Amygdala (tissue), 56 donors: Measurements from ENCODE around the gene BMF.
"Not testable (repeated sequence)": the region's sequence is repeated elsewhere in the genome, so short reads cannot be mapped to it uniquely, and the experiment has no call there.

Source experiments
- DNase-seq, 56 donors: peaks; one replicate each; lab custom pipeline; 2025; lab: John Stamatoyannopoulos, UW

The BMF gene

DNA sequence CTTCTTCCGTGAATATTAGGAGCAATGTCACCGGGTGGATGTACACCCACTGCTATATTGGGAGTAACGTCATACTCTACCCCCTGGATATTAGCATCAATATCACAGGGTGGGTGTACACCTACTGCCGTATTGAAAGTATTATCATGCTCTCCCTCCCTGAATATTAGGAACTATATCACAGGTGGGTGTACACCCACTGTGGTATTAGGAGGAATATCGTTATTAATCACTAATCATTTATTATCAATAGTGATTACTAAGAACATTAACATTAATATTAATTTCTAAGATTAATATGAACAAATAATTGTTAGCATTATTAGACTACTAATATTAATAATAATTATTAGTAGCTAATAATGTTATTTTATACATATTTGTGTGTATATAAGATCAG, 21.4 kb upstream of the BMF start:
- no peak for DNase-seq

DNA sequence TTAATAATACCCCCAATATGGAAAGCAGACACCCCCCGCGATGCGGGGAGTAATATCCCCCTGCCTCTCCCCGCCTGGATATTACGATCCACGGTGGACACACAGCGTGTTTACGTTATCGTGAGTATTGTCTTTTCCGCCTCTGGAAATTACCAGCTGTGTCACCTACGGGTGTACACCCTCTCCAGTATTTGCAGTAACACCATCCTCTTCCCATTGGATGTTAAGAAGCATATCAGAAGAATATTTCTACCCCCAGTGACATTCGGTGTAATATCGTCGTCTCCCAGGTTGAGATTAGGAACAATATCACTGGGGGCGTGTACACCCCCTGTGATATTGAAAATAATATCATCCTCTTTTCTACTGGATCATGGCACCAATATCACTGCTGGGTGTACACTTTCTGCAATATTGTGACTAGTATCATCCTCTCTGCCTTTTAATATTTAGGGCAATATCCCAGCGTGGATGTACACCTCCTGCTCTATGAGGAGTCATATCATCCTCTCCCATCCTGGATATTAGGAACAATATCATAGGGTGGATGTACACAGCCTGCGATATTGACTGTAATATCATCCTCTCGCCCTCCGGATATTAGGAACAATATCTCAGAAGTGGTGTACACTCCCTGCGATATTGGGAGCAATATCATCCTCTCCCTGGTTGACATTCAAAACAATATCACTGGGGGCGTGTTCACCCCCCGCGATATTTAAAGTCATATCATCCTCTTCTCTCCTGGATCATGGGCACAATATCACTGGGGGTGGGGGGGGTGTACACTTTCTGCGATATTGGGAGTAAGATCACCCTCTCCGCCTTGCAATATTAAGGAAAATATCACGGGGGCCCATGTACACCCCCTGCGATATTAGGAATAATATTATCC, 20.3 kb upstream of the BMF start:
- DNase-seq: no peak

DNA sequence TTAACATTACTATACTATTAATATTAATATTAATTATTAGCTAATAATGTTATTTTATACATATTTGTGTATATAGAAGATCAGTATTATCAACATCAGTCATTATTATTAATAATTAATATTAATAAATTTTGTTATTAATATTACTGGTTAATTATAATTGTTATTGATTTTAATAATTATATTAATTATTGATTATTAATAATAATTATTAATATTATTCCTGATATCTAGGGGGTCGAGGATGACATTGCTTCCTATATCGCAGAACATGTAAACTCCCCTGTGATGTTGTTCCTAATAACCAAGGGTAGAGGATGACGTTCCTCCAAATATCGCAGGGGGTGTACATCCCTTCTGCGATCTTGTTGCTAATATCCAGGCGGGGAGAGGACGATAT, 17.3 kb upstream of the BMF start:
- no peak for DNase-seq

DNA sequence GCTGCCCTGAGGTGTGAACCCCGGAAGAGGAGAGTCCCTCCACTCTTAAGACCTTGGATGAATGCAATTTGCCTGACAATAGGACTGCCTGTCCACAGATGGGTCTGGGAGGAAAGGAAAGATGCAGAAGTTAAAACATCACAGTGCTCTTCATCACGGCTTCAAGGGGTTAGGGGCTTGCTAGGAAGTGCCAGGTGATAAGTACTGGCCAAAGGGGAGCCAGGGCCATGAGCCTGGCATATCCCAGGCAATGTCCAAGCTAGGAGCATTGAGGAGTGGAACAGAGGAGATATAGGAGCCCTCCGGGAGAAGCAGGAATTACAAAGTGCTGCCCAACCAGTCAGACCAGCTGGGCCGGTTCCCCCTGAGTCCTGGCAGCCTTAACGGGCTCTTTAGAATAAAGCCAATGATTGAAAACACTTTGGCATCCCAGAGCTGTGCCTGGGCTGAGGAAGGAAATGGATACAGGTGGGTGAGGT, 16.2 kb upstream of the BMF start:
- not testable (repeated sequence) for DNase-seq

DNA sequence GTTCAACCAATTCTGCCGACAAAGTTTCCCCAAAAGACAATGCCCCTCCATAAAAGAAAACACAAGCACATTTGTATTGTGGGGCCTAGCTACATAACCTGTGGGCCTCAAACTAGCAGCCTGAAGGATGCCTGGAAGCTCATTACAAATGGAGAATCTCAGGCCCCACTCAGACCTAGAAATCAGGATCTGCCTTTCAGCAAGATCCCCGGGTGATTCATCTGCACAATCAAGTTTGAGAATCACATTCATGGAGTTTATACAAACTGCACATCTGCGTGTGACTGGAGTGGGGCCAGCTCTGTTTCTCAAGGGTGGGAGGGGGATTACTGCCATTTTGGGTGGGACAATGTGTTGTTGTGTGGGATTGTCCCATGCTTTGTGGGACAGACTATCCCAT, 15.7 kb upstream of the BMF start:
- not testable (repeated sequence) for DNase-seq

DNA sequence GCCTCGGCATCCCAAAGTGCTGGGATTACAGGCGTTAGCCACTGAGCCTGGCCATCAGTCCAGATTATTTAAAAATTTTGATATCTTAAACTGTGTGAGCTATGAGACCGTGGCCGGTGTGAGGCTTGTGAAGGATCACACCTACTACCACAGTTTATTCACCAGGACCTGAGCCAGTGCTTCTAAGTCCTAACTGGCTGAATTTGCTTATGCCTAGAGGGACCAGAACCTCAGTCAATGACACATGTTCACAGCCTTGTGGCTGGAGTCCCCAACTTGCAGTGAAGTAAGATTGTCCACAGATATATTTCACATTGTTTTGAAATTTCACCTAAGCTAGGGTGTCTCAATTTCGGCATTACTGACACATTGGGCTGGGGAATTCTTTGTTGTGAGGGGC, 15.2 kb upstream of the BMF start:
- not testable (repeated sequence) for DNase-seq

DNA sequence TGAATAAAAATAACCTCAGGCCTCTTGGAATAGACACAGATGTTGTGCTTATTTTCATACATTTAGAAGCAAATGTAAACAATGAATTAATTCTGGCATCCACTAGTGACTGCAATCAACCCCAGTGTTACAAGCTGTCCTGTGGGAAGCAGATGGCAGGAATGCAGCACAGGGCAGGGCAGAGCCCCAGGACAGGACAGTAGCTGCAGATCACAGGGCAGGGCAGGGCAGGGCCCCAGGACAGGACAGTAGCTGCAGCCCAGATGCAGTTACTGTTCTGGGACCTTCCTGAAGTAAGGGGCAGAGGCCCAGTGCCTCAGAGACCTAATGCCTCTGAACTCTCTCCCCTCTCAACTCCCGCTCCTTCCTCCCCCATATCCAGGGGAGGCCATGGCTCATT, 14.3 kb upstream of the BMF start:
- not testable (repeated sequence) for DNase-seq

DNA sequence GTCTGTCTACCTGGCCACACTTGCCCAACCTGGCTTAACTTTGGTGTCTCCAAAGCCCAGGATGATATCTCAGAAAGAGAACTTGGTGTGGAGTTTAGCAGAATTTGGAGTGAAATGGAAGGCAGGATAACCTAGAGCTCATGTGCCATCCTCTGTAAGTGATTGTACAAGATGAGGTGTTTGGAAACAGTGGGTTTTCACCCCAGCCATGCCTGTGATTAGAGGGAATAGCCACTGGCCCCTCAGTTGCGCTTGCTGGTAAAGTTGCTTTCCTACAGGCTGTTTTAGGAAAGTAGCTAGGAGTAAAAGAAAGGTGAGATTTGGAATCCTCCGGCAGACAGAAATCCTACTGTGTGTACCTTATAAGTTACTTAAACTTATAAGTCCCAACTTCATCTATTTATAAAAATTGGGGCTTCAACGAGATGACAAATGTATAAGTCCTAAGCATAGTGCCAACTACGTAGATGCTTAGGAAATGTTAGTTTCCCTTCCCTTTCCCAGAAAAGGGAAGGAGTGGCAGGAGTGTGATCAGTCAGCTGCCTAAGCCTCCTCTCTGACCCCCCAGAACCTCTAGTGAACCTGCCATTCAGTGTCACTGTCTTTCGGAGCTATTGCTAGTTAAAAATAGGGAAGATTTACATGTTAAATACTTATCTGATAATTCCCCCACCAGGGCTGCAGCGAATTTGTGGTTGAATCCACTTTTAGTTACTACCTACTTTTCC, 13.4 kb upstream of the BMF start:
- DNase-seq: peak in 2 of 56 donors; percentile 7 to 20

DNA sequence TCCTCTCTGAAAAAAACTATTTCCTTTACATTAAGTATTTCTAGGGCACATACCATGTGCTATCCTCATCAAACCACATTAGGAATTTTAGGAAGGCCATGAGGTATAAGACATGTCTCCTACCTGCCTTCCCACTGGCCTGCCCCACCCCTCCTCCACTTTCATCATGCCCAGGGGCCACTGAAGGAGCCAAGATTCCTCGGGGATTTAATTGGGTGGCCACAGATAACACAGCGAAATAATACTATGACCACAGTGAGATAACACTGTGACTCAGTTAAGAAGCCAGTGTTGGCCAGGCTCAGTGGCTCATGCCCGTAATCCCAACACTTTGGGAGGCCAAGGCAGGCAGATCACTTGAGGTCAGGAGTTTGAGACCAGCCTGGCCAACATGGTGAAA, 9.8 kb upstream of the BMF start:
- no peak for DNase-seq

DNA sequence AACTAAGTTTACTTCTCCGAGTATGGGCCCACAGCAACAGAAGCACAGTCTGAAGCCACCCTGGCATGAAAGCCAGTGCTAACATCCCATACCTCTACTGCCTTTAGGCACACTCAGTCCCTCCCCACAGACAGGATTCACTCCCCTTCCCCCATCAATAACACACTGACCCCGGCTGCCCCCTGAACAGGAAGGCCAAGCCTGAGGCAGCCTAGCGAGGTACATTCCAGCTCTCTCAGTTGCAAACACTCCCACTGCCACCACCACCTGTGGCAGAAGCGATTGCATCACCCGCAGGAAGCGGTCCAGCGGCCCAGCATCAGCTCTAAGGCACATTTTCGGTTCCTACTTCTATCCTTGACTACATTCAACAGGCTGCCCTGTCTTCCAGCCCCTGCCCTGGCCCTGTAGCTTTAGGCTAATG, 7.0 kb upstream of the BMF start:
- DNase-seq: peak in 17 of 56 donors; percentile 7 to 56 (median 26)

DNA sequence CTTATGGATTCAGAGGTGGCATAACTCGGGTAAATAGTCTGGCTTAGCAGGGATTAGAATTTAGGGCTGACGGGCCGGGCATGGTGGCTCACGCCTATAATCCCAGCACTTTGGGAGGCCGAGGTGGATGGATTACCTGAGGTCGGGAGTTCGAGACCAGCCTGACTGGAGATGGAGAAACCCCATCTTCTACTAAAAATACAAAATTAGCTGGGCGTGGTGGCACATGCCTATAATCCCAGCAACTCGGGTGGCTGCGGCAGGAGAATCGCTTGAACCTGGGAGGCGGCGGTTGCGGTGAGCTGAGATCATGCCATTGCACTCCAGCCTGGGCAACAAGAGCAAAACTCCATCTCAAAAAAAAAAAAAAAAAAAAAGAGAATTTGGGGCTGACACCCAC, 6.4 kb upstream of the BMF start:
- not testable (repeated sequence) for DNase-seq

DNA sequence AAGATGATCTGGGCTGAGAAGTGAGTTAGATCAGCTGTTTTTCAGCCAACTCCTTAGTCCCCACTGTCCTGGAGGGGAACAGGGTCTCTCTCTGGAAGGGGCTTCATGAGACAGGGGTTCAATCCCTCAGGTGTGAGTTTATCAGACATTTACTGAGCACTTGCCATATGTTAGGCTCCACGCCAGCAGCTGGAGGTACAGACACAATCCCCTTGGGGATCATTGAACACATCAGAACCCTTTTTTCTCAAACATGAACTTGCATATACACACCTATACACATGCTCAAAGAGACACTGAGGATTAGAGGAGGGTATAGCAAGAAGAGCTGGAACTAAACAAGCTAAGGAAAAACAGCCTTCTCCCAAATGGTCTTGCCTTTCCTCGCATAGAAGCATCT, 5.5 kb upstream of the BMF start:
- no peak for DNase-seq

DNA sequence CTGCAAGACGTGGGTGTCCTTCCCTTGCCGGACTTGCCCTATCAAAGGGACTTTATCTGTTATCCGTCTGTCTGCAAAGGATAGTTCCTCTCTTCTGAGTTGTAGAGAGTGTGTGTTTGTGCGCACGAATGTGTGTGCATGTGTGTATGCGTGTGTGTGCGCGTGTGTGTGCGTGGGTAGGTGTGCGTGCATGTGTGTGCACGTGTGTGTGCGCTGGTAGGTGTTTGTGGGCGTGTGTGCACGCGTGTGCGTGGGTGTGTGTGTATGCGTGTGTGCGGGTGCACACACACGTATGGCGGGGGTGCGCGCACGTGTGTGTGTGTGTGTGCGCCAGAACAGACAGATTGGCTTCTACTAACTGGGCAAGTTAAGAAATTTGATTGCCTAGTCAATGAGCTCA, 4.1 kb upstream of the BMF start:
- no peak for DNase-seq

DNA sequence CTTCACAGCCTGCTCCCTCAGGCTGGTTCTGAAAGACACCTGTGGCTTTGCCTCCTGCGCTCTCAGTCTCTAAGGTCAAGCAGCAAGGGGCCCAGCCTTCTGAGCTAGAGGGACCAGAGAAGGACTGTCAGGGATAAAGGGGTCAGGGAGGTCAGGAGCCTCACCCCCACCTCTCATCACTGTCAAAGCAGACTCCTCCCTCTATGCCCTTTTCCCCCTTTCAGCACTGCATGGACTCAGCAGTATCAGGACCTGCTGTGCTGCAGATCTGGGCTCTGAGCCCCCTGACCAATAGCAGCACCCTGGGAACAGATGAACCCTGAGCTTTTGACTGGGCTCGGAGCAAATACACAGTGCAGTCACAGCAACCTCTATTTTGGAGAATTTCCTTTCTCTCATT, 3.2 kb upstream of the BMF start:
- no peak for DNase-seq

DNA sequence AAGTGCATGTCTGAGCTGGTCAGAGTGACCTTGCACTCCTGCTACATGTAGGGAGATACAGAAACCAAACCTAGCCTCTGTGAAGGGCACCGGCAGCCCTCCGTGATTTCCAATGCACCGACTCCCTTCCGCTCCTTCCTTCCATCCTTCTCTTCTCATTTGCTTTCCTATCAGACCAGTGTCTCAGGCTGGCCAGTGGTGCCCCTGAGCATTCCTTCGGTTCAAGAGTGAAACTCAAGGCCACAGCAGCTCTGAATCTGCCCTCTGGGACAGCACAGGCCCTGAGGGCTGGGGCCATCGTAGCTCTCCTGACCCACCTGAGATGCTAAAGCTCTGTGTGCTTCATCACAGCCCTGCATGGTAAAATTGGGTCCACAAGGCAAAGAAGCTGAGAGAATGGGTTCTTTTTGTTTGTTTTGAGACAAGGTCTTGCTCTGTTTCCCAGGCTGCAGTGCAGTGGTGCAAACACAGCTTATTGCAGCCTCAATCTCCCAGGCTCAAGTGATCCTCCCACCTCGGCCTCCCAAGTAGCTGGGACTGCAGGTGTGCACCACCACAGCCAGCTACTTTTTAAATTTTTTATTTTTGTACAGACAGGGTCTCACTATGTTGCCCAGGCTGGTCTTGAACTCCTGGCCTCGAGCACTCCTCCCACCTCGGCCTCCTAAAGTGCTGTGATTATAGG, 2.3 kb upstream of the BMF start:
- no peak for DNase-seq

DNA sequence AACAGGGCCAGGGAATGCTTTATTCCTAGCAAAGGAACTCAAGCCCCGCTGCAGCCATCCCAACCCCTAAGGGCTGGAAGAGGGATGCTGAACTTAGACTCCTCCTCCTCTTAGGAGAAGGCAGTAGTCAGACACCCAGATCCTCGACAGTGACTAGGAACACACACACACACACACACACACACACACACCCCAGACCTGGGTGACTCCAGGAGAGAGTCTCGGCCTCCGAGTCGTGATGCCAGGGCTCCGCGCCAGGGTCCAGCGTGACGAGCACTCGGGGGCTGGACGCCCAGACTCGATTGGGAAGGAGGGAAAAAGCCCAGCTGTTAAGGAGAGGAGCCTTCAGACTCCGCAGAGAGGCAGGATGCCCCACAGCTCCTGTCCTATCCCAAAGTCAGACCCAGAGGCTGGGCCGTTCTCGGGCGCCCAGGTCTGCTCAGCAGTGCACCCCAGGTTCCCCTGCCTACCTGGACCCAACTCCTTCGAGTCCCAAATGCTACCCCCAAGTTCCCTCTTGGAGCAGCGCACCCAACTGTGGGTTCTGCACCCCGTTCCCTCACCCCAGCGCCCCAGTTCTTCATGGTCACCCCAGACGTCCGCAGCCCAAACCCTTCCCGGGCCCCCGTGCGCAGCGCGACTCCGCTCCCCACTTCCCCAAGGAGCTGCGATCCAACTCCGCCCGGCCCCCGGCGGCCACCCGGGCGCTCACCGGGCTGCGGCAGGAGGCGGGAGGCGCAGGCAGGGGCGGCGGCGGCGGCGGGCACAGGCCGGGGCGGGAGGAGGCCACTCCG, 421 bp downstream of the BMF start:
- DNase-seq: peak in 4 of 56 donors; percentile 29 to 62 (median 33)

DNA sequence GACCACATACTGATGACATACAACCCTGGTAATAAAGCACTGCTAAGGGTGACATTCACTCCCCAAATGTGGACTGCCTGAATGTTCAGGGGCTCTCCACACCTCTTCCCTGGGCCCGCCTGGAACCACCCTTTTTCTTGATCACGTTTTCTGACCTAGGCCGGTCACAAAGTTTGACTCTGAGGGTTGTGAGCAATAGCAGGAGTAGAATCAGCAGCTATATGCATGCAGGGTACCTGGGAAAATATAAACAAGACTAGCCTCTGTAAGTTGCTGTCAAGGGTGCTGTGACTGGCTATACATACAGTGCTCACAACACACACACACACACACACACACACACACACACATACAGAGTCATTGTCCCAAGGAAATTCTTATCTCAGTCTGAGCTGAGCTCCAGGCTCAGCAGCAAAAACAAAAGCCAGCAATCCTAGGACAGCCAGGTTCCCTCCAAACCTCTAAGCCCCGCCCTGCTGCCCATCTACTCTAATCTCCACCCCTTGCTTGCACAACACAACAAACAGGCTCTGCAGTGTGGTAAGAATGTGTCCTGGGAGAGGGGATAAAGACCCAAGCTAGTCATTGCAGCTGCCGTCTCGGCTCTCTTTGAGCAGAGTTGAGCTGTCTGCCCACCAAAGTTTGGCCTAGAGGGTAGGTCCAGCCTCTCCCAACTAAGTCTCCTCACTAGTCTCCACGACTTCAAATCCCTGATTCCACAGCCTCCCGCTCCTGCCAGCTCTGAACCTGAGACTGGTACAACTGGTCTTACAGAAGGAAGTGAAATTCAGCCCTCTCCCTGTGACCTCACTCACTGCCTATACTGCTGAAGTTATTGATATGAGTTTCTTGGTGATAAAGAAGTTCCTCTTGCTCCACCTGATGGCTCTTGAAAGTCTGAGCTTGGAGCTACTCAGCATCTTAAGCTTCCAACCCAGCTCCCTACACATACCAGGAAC, 2.2 kb downstream of the BMF start:
- DNase-seq: peak in 14 of 56 donors; percentile 9 to 52 (median 18)

DNA sequence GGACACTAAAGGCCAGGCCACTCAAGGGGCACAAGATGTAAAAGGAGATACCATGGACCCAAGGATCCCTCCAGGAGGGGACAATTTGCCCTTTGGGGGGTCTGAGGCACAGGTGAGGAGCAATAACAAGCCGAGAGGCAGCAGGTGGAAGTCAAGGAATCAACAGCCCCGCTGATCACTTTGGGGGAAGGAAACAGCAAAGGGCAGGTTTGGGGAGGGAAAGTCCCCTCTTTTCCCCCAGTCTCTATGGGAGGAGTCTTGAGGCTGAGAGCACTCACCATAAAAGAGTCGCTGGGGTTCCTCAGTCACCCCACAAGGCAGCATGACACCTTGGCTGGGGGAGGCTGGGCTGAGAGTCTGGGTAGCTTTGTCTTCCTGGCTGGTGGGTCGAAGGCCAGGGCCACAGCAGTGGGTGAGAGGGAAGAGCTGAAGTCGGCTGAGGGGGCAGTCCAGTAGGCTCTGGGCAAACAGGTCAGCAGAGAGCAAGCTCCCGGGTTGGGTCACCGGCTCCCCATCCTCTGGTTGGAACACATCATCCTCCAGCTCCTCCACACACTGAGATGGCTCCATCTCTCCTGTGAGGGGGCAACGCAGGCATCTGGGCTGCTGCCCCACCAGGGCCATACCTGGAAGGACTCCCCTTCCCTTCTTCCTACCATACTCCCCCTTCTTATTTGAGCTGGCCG, 3.0 kb downstream of the BMF start:
- DNase-seq: no peak
